BLaER1 treated with 17β-estradiol and CSF1 and Interleukin-3, amounts not matched to agents 10 nM and 100 nM (cell line): Measurements from ENCODE around the gene INTS1.
A peak's percentile ranks its signal among the peaks of the same experiment; 100 is the strongest.

Experiments
- H3K27ac ChIP-seq, 11 experiments: shearing (Covaris generic); formaldehyde crosslinking; 2 replicates each; pipeline ENCODE4 v1.8.1; 2022
- H3K27me3 ChIP-seq, 11 experiments: shearing (Covaris generic); formaldehyde crosslinking; 2 replicates each; pipeline ENCODE4 v1.8.1; 2022
- H3K36me3 ChIP-seq, 11 experiments: shearing (Covaris generic); formaldehyde crosslinking; 2 replicates each; pipeline ENCODE4 v1.8.1; 2022
- H3K4me1 ChIP-seq, 10 experiments: shearing (Covaris generic); formaldehyde crosslinking; 2 replicates each; pipeline ENCODE4 v1.8.1; 2022
- H3K4me2 ChIP-seq, 11 experiments: shearing (Covaris generic); formaldehyde crosslinking; 2 replicates each; pipeline ENCODE4 v1.8.1; 2022
- H3K4me3 ChIP-seq, 10 experiments: shearing (Covaris generic); formaldehyde crosslinking; 2 replicates each; pipeline ENCODE4 v1.8.1; 2022
- H3K9ac ChIP-seq, 11 experiments: shearing (Covaris generic); formaldehyde crosslinking; 2 replicates each; pipeline ENCODE4 v1.8.1; 2022
- H3K9me3 ChIP-seq, 11 experiments: shearing (Covaris generic); formaldehyde crosslinking; replicated peaks in 1 of 11; 2 replicates each; pipeline ENCODE4 v1.8.1; 2022
- H4K20me1 ChIP-seq, 11 experiments: shearing (Covaris generic); formaldehyde crosslinking; 2 replicates each; pipeline ENCODE4 v1.8.1; 2022
- Cebpa-rat ChIP-seq, 11 experiments: shearing (Covaris generic); IDR thresholded peaks; 2 replicates each; pipeline ENCODE4 v1.8.1; 2022

Gene INTS1

GRCh38 chr7:1544178-1544895 is 40.1 kb upstream of the INTS1 start:
- no peaks in the 10 kb centered on the region for H3K27me3 ChIP-seq
- peak overlapping the region; percentile 35 to 86 (median 74); a peak in 21 of 22 replicates for H3K4me2 ChIP-seq
- TF ChIP-seq Cebpa-rat (IDR thresholded peaks at IDR 0.05), result no peak
- H3K4me1 ChIP-seq, result peaks cover 28 to 92% (median 87%) of the 10 kb centered on the region in 10 experiments
- peaks cover 26 to 46% (median 43%) of the 10 kb centered on the region in 11 experiments for H3K36me3 ChIP-seq
- peak overlapping the region in 5 of 11 experiments; percentile 1 to 32 (median 17); a peak in 2 of 22 replicates for H3K27ac ChIP-seq
- peak overlapping the region in 7 of 11 experiments; percentile 18 to 54 (median 39); a peak in 13 of 22 replicates for H3K9ac ChIP-seq
- peaks cover 42 to 87% (median 59%) of the 10 kb centered on the region in 11 experiments for H4K20me1 ChIP-seq
- H3K4me3 ChIP-seq, result no peak overlapping the region
- H3K9me3 ChIP-seq, result no peaks in the 10 kb centered on the region

- TF ChIP-seq Cebpa-rat (IDR thresholded peaks at IDR 0.05), result no peak
- peak overlapping the region; percentile 35 to 86 (median 74); a peak in 17 of 22 replicates for H3K4me2 ChIP-seq
These were observed 39.6 kb upstream of the INTS1 start for GRCh38 chr7:1543826-1544177.

GRCh38 chr7:1542841-1543747 is 38.9 kb upstream of the INTS1 start:
- H3K27ac ChIP-seq, result peak overlapping the region in 3 of 11 experiments; percentile 25 to 32 (median 32); a peak in 3 of 22 replicates
- H3K9ac ChIP-seq, result peak overlapping the region in 6 of 11 experiments; percentile 2 to 56 (median 18); a peak in 5 of 22 replicates
- TF ChIP-seq Cebpa-rat (IDR thresholded peaks at IDR 0.05), result no peak
- H3K36me3 ChIP-seq, result peaks cover 37 to 57% (median 54%) of the 10 kb centered on the region in 11 experiments
- peak overlapping the region in 10 of 11 experiments; percentile 33 to 86 (median 74); a peak in 20 of 22 replicates for H3K4me2 ChIP-seq
- no peaks in the 10 kb centered on the region for H3K27me3 ChIP-seq
- H3K9me3 ChIP-seq, result no peaks in the 10 kb centered on the region
- H3K4me3 ChIP-seq, result no peak overlapping the region
- H3K4me1 ChIP-seq, result peaks cover 28 to 97% (median 89%) of the 10 kb centered on the region in 10 experiments
- H4K20me1 ChIP-seq, result peaks cover 55 to 99% (median 72%) of the 10 kb centered on the region in 11 experiments

More at GRCh38 chr7:1543826-1544177, 39.6 kb upstream of the INTS1 start:
- Histone ChIP-seq H3K9me3 (no peaks in the 10 kb centered on the region), H3K4me3 (no peak overlapping the region), H3K36me3 (peaks cover 32 to 51% (median 48%) of the 10 kb centered on the region in 11 experiments), H3K4me1 (peaks cover 28 to 97% (median 91%) of the 10 kb centered on the region in 10 experiments), H4K20me1 (peaks cover 48 to 93% (median 65%) of the 10 kb centered on the region in 11 experiments), H3K27me3 (no peaks in the 10 kb centered on the region), H3K9ac (peak overlapping the region in 5 of 11 experiments; percentile 2 to 54 (median 39); a peak in 6 of 22 replicates), H3K27ac (peak overlapping the region in 1 of 11 experiments; percentile 32; a peak in 2 of 22 replicates)

GRCh38 chr7:1542329-1542728 is 38.1 kb upstream of the INTS1 start:
- peak overlapping the region in 7 of 11 experiments; percentile 2 to 56 (median 10); a peak in 6 of 22 replicates for H3K9ac ChIP-seq
- peaks cover 62 to 99% (median 79%) of the 10 kb centered on the region in 11 experiments for H4K20me1 ChIP-seq
- H3K4me1 ChIP-seq, result peaks cover 28 to 97% (median 85%) of the 10 kb centered on the region in 10 experiments
- no peaks in the 10 kb centered on the region for H3K27me3 ChIP-seq
- H3K27ac ChIP-seq, result no peak overlapping the region
- H3K4me2 ChIP-seq, result peak overlapping the region in 10 of 11 experiments; percentile 33 to 86 (median 74); a peak in 20 of 22 replicates
- no peak for TF ChIP-seq Cebpa-rat (IDR thresholded peaks at IDR 0.05)
- no peaks in the 10 kb centered on the region for H3K9me3 ChIP-seq
- peaks cover 45 to 64% (median 61%) of the 10 kb centered on the region in 11 experiments for H3K36me3 ChIP-seq
- no peak overlapping the region for H3K4me3 ChIP-seq

- Histone ChIP-seq H3K9ac (peak overlapping the region in 6 of 11 experiments; percentile 2 to 56 (median 9); a peak in 4 of 22 replicates), H3K9me3 (no peaks in the 10 kb centered on the region), H3K27me3 (no peaks in the 10 kb centered on the region), H4K20me1 (peaks cover 70 to 99% (median 87%) of the 10 kb centered on the region in 11 experiments), H3K4me2 (peak overlapping the region in 8 of 11 experiments; percentile 15 to 86 (median 76); a peak in 13 of 22 replicates), H3K4me1 (peaks cover 35 to 97% (median 86%) of the 10 kb centered on the region in 10 experiments), H3K36me3 (peaks cover 51 to 72% (median 68%) of the 10 kb centered on the region in 11 experiments), H3K4me3 (no peak overlapping the region), H3K27ac (no peak overlapping the region)
- no peak for TF ChIP-seq Cebpa-rat (IDR thresholded peaks at IDR 0.05)
These were observed 37.4 kb upstream of the INTS1 start for GRCh38 chr7:1541431-1542162.

GRCh38 chr7:1540776-1541271 is 36.6 kb upstream of the INTS1 start:
- no peak for TF ChIP-seq Cebpa-rat (IDR thresholded peaks at IDR 0.05)
- Histone ChIP-seq H3K4me2 (peak overlapping the region in 7 of 11 experiments; percentile 15 to 86 (median 78); a peak in 13 of 22 replicates), H3K4me3 (no peak overlapping the region), H3K4me1 (peaks cover 35 to 96% (median 85%) of the 10 kb centered on the region in 10 experiments), H3K9ac (peak overlapping the region in 2 of 11 experiments; percentile 8 to 56; a peak in 1 of 22 replicates), H3K9me3 (no peaks in the 10 kb centered on the region), H4K20me1 (peaks cover 77 to 99% (median 94%) of the 10 kb centered on the region in 11 experiments), H3K27me3 (no peaks in the 10 kb centered on the region), H3K36me3 (peaks cover 53 to 79% (median 75%) of the 10 kb centered on the region in 11 experiments), H3K27ac (no peak overlapping the region)

- no peaks in the 10 kb centered on the region for H3K9me3 ChIP-seq
- H3K36me3 ChIP-seq, result peaks cover 59 to 86% (median 82%) of the 10 kb centered on the region in 11 experiments
- peak overlapping the region in 7 of 11 experiments; percentile 15 to 86 (median 78); a peak in 11 of 22 replicates for H3K4me2 ChIP-seq
- peaks cover 84 to 99% (median 99%) of the 10 kb centered on the region in 11 experiments for H4K20me1 ChIP-seq
- TF ChIP-seq Cebpa-rat (IDR thresholded peaks at IDR 0.05), result no peak
- no peak overlapping the region for H3K4me3 ChIP-seq
- H3K9ac ChIP-seq, result no peak overlapping the region
- H3K27me3 ChIP-seq, result no peaks in the 10 kb centered on the region
- peaks cover 35 to 96% (median 85%) of the 10 kb centered on the region in 10 experiments for H3K4me1 ChIP-seq
- no peak overlapping the region for H3K27ac ChIP-seq
These were observed 35.9 kb upstream of the INTS1 start for GRCh38 chr7:1539882-1540775.
